ENCODE data around the gene EMILIN3.

GRCh38 chr20:41413169-41413568 lies 46.6 kb upstream of the EMILIN3 start:
- TF ChIP-seq CTCF (IDR thresholded peaks at IDR 0.05; ENCODE audit: low read depth, low read length) (no peak), MYC (IDR thresholded peaks at IDR 0.05; ENCODE audit: low read depth, low read length) (no peak), POLR2A (IDR thresholded peaks at IDR 0.05; ENCODE audit: extremely low read depth, insufficient read length) (no peak)
